ENCODE data around the gene STYX. TPM values are rescaled to one million over a fixed set of nuclear protein-coding genes. Genes with fewer than 3 reads are reported as not detected.

STYX gene
- polyA plus RNA-seq, 1 of the 3 experiments (the other 2 are of a cell fraction) = 3.5 TPM

- no peak for TF ChIP-seq FOSL2 (IDR thresholded peaks at IDR 0.05; ENCODE audit: borderline replicate concordance, low read depth)
- WGBS (ENCODE audit: low lambda C conversion rate) = 95% methylated on average over 7 of the region's 7 CpGs
- Histone ChIP-seq H3K27me3 (ENCODE audit: insufficient read depth) (no peaks in the 10 kb centered on the region), H3K9me2 (no peaks in the 10 kb centered on the region), H3K4me1 (ENCODE audit: control insufficient read depth in 1 of 2, insufficient read depth in 2 of 2, low read depth in 1 of 2, low read length in 1 of 2) (peaks cover 10 to 12% of the 10 kb centered on the region in 2 experiments; a peak in 3 of 4 replicates), H3K27ac (ENCODE audit: low read depth in 2 of 2, low read length in 1 of 2) (no peak overlapping the region), H2AFZ (ENCODE audit: low read depth) (no peak overlapping the region), H3K4me2 (peak overlapping the region; percentile 77), H3K9me3 (no peaks in the 10 kb centered on the region), H3K79me2 (ENCODE audit: insufficient read depth) (peaks cover 66% of the 10 kb centered on the region), H3K9ac (peak overlapping the region; percentile 90; the same call in 1 of the 2 replicates), H3K4me3 (ENCODE audit: low read depth in 2 of 2, low read length in 1 of 2) (peak overlapping the region in 1 of 2 experiments; percentile 76; a peak in 2 of 4 replicates), H4K20me1 (ENCODE audit: insufficient read depth) (peaks cover 32% of the 10 kb centered on the region), H3K36me3 (replicated peaks in 1 of 2; ENCODE audit: control insufficient read depth in 1 of 2, insufficient read depth in 2 of 2, low read length in 1 of 2) (no peaks in the 10 kb centered on the region), H3F3A (replicated peaks; ENCODE audit: insufficient read depth) (peaks cover 15% of the 10 kb centered on the region)
- ChIA-PET CTCF (interaction anchor here (1.0 kb wide), 1 partner anchor 19 kb away, joined by 3 read pairs; no protein-coding TSS in a partner anchor), POLR2A (interaction anchor here (1.0 kb wide), 1 partner anchor 141 kb away, joined by 3 read pairs; the partner anchor contains the start of genes GPR137C and TXNDC16)
- DNase-seq = no peak
Observed at GRCh38 chr14:52693532-52693931, 36.4 kb upstream of the STYX start.

- ChIA-PET CTCF (interaction anchor here (1.2 to 1.7 kb wide), 3 partner anchors 10 to 22 kb away, joined by 3 to 5 read pairs (median 3); no protein-coding TSS in a partner anchor), POLR2A (interaction anchor here (1.2 to 1.5 kb wide), 2 partner anchors 11 to 12 kb away, joined by 6 read pairs; partner anchors contain the start of gene PSMC6)
- peak overlapping the region; percentile 76 to 81 for H3K4me3 ChIP-seq (ENCODE audit: low read depth in 2 of 2, low read length in 1 of 2)
- no peaks in the 10 kb centered on the region for H3K36me3 ChIP-seq (replicated peaks in 1 of 2; ENCODE audit: control insufficient read depth in 1 of 2, insufficient read depth in 2 of 2, low read length in 1 of 2)
- peaks cover 10 to 12% of the 10 kb centered on the region in 2 experiments; a peak in 3 of 4 replicates for H3K4me1 ChIP-seq (ENCODE audit: control insufficient read depth in 1 of 2, insufficient read depth in 2 of 2, low read depth in 1 of 2, low read length in 1 of 2)
- H3K27ac ChIP-seq (ENCODE audit: low read depth in 2 of 2, low read length in 1 of 2) = peak overlapping the region; percentile 78 to 87
- H3K27me3 ChIP-seq (ENCODE audit: insufficient read depth) = no peaks in the 10 kb centered on the region
- H3F3A ChIP-seq (replicated peaks; ENCODE audit: insufficient read depth) = peaks cover 15% of the 10 kb centered on the region
- 3% methylated on average over 22 of the region's 46 CpGs for WGBS (ENCODE audit: low lambda C conversion rate)
- peak overlapping the region; percentile 79 for H2AFZ ChIP-seq (ENCODE audit: low read depth)
- H3K79me2 ChIP-seq (ENCODE audit: insufficient read depth) = peaks cover 52% of the 10 kb centered on the region
- peak overlapping the region; percentile 90 for H3K9ac ChIP-seq
- no peaks in the 10 kb centered on the region for H3K9me3 ChIP-seq
- H3K9me2 ChIP-seq = no peaks in the 10 kb centered on the region
- H4K20me1 ChIP-seq (ENCODE audit: insufficient read depth) = peaks cover 32% of the 10 kb centered on the region
- DNase-seq = peak; percentile 63
- H3K4me2 ChIP-seq = peak overlapping the region; percentile 77
- TF ChIP-seq USF1 (IDR thresholded peaks at IDR 0.05; ENCODE audit: borderline replicate concordance, low read depth) (no peak), RCOR1 (IDR thresholded peaks at IDR 0.05; ENCODE audit: low read length) (no peak), MAX (IDR thresholded peaks at IDR 0.05; ENCODE audit: low read depth) (peak; percentile 41; the same call in 1 of the 2 replicates), RAD21 (IDR thresholded peaks at IDR 0.05; ENCODE audit: low read length) (no peak), RFX5 (IDR thresholded peaks at IDR 0.05; ENCODE audit: low read length) (no peak), GATA2 (CRISPR knock-in tag; IDR thresholded peaks at IDR 0.05) (0 out of 2 replicates have a peak, but pooled peaks have one; percentile 25), TCF12 (IDR thresholded peaks at IDR 0.05) (no peak), ELF1 (IDR thresholded peaks at IDR 0.05) (peak; percentile 13; the same call in 1 of the 2 replicates), FOSL2 (IDR thresholded peaks at IDR 0.05; ENCODE audit: borderline replicate concordance, low read depth) (no peak), TAF1 (IDR thresholded peaks at IDR 0.05; ENCODE audit: borderline replicate concordance, low read depth, low read length) (no peak), RXRA (IDR thresholded peaks at IDR 0.05; ENCODE audit: borderline replicate concordance, low read depth) (no peak), IRF3 (IDR thresholded peaks at IDR 0.05; ENCODE audit: low read depth, low read length) (no peak), MXI1 (IDR thresholded peaks at IDR 0.05; ENCODE audit: low read depth, low read length) (no peak; the same call in 1 of the 2 replicates), MEF2A (IDR thresholded peaks at IDR 0.05; ENCODE audit: borderline replicate concordance, low read depth) (no peak), REST (IDR thresholded peaks at IDR 0.05; ENCODE audit: low read depth, low read length) (no peak), EP300 (IDR thresholded peaks at IDR 0.05; ENCODE audit: borderline replicate concordance in 1 of 2, low read depth in 1 of 2, low read length in 1 of 2) (no peak), NFIC (IDR thresholded peaks at IDR 0.05; ENCODE audit: borderline replicate concordance) (no peak), FOXM1 (IDR thresholded peaks at IDR 0.05; ENCODE audit: low read depth) (no peak), POLR2AphosphoS5 (IDR thresholded peaks at IDR 0.05; ENCODE audit: low read depth, low read length) (no peak), EZH2phosphoT487 (IDR thresholded peaks at IDR 0.05; ENCODE audit: borderline replicate concordance, low read depth) (no peak), TEAD4 (IDR thresholded peaks at IDR 0.05; ENCODE audit: borderline replicate concordance, insufficient read depth) (no peak)
Observed at GRCh38 chr14:52694761-52695480, 35.0 kb upstream of the STYX start.

Data from SK-N-SH (cell line).